Ureter (tissue), 1 donor: Measurements from ENCODE around the gene ZNF549. TPM values are rescaled to one million over a fixed set of nuclear protein-coding genes. Genes with fewer than 3 reads are reported as not detected.

Source experiments
- DNase-seq: peaks from one replicate; pipeline ENCODE4 v3.0.0-alpha.2; 2020; ENCODE audit warnings: low spot score
- total RNA-seq: library from RNA; stranded (reverse); gene quantifications from one replicate; pipeline ENCODE4 v1.2.4, GENCODE V29; 2023
- donor health status: DM: yes; HTN: yes; CAD: no.

The ZNF549 gene
- total RNA-seq, 1 donor from 2014 or later = 12.2 TPM

DNA sequence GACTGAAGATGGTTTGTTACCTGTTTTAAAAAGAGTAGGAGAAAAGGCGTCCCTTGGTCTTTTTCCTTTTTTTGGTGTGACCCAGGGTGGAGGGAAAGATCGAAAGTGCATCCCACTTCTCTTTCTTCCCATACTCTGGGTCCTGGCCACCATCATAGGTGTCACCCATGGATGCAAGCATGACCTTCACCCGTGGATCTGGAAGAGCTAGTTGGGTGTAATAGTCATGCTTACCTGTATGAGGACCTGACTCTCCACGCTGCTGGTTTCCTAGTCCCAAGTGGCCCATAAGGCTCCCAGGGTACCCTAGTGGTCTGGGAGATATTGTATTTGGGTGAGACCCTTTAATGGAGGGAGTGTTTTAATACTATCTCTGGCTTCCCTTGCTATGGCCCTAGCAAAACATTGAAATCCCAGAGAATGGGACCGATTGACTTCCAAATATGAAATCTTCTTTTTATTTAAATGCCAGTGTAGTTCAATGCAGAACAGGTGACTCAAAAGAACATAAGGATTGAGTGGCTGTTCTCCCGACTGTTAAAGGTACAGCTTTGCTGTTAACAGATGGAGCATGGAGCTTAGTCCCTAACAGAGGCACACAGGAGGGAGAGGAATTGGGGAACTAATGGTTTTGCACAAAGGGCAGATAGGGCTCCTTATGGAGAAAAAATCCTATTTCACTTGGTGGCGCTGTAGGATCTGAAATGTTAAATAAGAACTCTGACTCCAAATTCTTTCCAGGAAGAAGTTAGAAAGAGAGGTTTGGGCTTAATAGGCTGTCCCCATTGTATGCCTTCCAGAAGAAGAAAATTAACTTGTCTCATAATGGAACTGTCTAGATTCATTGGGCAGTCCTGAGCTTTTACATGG lies 39.5 kb downstream of the ZNF549 start:
- no peak for DNase-seq

DNA sequence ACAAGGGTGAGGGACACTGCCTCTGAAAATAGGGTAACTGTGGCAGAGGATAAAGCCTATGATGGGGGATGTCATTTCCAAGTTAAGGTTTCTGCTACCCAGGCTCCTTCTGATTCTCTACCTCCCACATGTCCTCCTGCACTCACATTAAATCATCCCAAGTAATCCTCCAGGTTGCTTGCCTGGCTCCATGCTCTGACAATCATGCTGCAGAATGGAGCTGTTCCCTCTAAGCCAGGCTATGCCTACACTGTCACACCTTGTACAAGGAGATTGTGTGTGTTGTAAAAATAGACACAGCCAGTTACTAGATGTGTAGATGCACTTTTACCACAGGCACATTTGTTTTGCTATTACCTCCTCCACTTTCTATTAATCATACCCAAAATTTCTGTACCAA lies 43.6 kb downstream of the ZNF549 start:
- DNase-seq = no peak

DNA sequence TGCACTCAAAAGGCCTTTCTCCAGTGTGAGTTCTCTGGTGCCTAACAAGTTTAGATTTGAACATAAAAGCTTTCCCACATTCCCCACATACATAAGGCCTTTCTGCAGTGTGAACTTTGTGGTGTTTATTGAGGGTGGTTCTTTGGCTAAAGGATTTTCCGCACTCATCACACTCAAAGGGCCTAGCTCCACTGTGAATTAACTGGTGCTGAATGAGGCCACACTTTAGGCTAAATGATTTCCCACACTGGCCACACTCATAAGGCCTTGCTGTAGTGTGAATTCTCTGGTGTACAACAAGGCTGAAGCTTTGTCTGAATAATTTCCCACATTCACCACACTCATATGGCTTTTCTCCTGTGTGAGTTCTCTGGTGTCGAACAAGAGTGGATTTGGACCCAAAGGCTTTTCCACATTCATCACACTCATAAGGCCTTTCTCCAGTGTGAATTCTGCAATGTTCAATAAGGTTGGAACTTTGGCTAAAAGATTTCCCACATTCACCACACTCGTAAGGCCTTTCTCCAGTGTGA lies 45.3 kb downstream of the ZNF549 start:
- DNase-seq = no peak

GRCh38 chr19:57576661-57577060 lies 49.5 kb downstream of the ZNF549 start:
- no peak for DNase-seq

- peak; percentile 98 for DNase-seq
These were observed 51.5 kb downstream of the ZNF549 start, which contains the start of gene ZNF416 for GRCh38 chr19:57578487-57579205. TSS of gene ZNF416 (minus strand) at chr19:57578911. CDS start at chr19:57578704, 207 bp downstream.

- no peak for DNase-seq
These were observed 56.0 kb downstream of the ZNF549 start for GRCh38 chr19:57583104-57583520.

DNA sequence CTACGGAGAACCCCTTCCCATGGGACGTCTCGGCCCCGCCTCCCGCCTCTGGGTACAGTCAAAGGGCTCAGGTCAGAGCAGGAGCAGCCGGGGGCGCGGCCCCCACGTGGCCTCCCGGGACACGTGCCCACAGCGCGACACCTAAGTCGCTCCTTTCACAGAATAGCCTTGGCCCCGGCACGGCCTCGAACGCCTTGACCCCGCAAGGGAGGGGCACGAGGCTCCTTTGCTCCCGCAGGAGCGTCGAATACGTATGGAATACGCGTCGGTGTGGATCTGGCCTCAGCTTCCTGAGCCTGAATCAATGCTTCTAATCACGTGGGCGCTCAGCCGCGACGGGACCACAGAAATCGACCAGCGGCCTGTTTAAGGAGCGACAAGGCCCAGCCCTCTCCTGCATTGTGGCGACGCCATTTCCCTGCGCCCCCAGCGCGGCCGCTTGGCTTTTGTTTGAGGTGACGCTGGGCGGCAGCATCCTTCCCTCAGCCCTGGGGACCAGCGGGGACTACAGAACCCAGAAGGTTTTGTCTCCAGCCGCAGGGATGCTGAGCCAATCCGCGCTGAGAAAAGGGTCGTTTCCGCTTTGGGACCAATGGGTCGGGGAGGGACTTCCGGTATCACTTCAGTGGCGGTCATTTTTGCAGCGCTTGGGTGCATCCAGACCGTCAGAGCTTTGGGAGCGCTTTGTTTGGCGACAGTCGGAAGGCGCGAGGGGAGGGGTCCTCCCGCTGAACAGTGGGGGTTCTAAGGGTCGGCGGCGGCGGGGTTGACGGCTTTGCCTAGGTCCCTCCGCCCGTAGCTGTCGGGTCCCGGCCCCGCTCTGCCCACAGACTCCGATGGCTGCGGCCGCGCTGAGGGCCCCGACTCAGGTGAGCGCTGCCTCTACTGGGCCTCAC lies 56.6 kb downstream of the ZNF549 start, which contains the start of gene ZIK1:
ZIK1 (plus strand) TSS at position 625 of the 896 bp plus-strand sequence; CDS start at position 837, 212 bp downstream.
- DNase-seq = peak; percentile 95

- DNase-seq = no peak
These were observed 60.4 kb downstream of the ZNF549 start for GRCh38 chr19:57587529-57587928.

- DNase-seq = no peak
These were observed 72.2 kb downstream of the ZNF549 start for GRCh38 chr19:57599377-57599760.

DNA sequence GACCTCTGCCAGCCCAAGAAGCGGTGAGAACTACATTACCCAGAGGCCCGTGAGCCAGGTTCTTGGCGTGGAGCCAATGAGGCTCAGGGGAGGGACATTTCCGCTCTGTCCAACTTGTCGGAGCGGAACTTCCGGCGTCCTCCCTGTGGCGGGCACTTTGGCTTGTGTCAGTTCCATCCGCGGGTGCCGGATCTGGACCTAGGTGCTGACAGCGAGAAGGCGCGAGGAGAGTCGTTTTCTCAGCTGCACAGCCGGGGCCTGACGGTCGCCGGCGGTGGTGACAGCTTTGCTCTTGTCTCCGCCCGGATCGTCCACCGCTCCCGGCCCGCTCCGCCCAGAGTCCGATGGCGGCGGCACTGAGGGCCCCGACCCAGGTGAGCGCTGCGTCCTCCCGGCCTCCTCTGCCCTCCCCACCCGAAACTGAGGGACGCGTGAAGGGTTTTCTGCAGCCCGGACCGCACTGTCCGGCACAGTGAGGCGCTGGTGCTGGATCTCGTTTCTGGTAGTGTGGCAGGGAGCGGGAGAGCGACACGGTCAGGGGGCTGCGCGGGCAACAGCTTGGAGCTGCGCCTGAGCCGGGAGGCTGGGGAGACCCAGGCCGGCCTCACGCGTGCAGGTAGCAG lies 72.7 kb downstream of the ZNF549 start, which contains the start of gene ZNF530:
ZNF530 (plus strand) TSS at position 125 of the 623 bp plus-strand sequence. CDS start 4,461 bp downstream, outside the sequence.
- peak; percentile 95 for DNase-seq

- DNase-seq = no peak
These were observed 79.8 kb downstream of the ZNF549 start for GRCh38 chr19:57606931-57607330.

Other genes starting within 250 kb of the ZNF549 start
- gene ZNF460, start 246.9 kb upstream of the ZNF549 start, total RNA-seq = 101 TPM
- gene ZNF543, start 206.9 kb upstream of the ZNF549 start, total RNA-seq = 11.7 TPM
- 13.6 TPM for gene ZNF304, start 176.1 kb upstream of the ZNF549 start, total RNA-seq
- gene TRAPPC2B, start 163.8 kb upstream of the ZNF549 start, total RNA-seq = 7.6 TPM
- gene ZNF547, start 163.8 kb upstream of the ZNF549 start, total RNA-seq = 4.5 TPM
- 23.8 TPM for gene ZNF548, start 137.5 kb upstream of the ZNF549 start, total RNA-seq
- 20.3 TPM for gene ZNF17, start 116.2 kb upstream of the ZNF549 start, total RNA-seq
- 20.5 TPM for gene ZNF749, start 92.0 kb upstream of the ZNF549 start, total RNA-seq
- 1.4 TPM for gene VN1R1, start 70.2 kb upstream of the ZNF549 start, total RNA-seq
- gene ZNF772, start 49.8 kb upstream of the ZNF549 start, total RNA-seq = 16.9 TPM
- gene ZNF419, start 39.6 kb upstream of the ZNF549 start, total RNA-seq = 18.5 TPM
- 12.2 TPM for gene ZNF773, start 27.4 kb upstream of the ZNF549 start, total RNA-seq
- 16.4 TPM for gene ZNF550, start 32.5 kb downstream of the ZNF549 start, total RNA-seq
- 8.6 TPM for gene ZNF416, start 51.6 kb downstream of the ZNF549 start, total RNA-seq
- 8.1 TPM for gene ZIK1, start 56.8 kb downstream of the ZNF549 start, total RNA-seq
- gene ZNF530, start 72.5 kb downstream of the ZNF549 start, total RNA-seq = 5.3 TPM
- 25.0 TPM for gene ZNF134, start 86.9 kb downstream of the ZNF549 start, total RNA-seq
- gene ZNF211, start 105.8 kb downstream of the ZNF549 start, total RNA-seq = 29.7 TPM
- gene ZSCAN4, start 141.6 kb downstream of the ZNF549 start, total RNA-seq = 1.7 TPM
- 21.5 TPM for gene ZNF551, start 154.6 kb downstream of the ZNF549 start, total RNA-seq
- 14.2 TPM for gene ZNF154, start 181.8 kb downstream of the ZNF549 start, total RNA-seq
- gene ZNF671, start 200.3 kb downstream of the ZNF549 start, total RNA-seq = 10.9 TPM
- gene ZNF776, start 219.5 kb downstream of the ZNF549 start, total RNA-seq = 22.2 TPM
- 31.6 TPM for gene ZNF586, start 242.3 kb downstream of the ZNF549 start, total RNA-seq